Ovary (tissue), 9 donors: ENCODE results near the gene C1orf174. TPM values are rescaled to one million over a fixed set of nuclear protein-coding genes. Genes with fewer than 3 reads are reported as not detected.

ENCODE experiments used
- DNase-seq, 5 donors: peaks; one replicate each; pipeline ENCODE4 v3.0.0-alpha.2; 2019 to 2020
- H3K27ac ChIP-seq, 2 donors: fragments of 200-600 bp; one replicate each; pipeline versions ENCODE4 v1.5.1 to v1.8.0; 2019 to 2022
- H3K27me3 ChIP-seq: fragments of 200-600 bp; one replicate; pipeline ENCODE4 v1.8.0; 2022
- H3K36me3 ChIP-seq: fragments of 200-600 bp; sonication (generic); one replicate; pipeline ENCODE4 v1.5.1; 2019
- H3K4me1 ChIP-seq: one replicate; pipeline ENCODE4 v1.8.1; 2013; ENCODE audit warnings: mild to moderate bottlenecking, moderate library complexity; ENCODE audit not compliant: insufficient read depth
- H3K4me3 ChIP-seq: fragments of 200-600 bp; sonication (generic); one replicate; pipeline ENCODE4 v1.5.1; 2017
- H3K9me3 ChIP-seq, 2 donors: fragments of 200-600 bp in 1 of 2; sonication (generic) in 1 of 2; one replicate each; pipeline versions ENCODE4 v1.5.1 to v1.8.1; 2013 to 2019; ENCODE audit warnings: mild to moderate bottlenecking in 1 of 2, moderate library complexity in 1 of 2
- EP300 ChIP-seq: sonication (generic); formaldehyde crosslinking; IDR thresholded peaks from one replicate; pipeline ENCODE4 v1.6.1; 2017; ENCODE audit warnings: antibody characterized with exemption
- POLR2A ChIP-seq: fragments of 450-650 bp; IDR thresholded peaks from one replicate; pipeline ENCODE4 v1.6.1; 2017; ENCODE audit warnings: antibody characterized with exemption, mild to moderate bottlenecking, moderate library complexity
- WGBS, 3 donors: extraction: QIAGEN DNeasy Blood & Tissue Kit in 1 of 3; methylation state at CpG; one replicate each; pipeline versions ENCODE4 v1.1.5 to v1.1.7; 2013 to 2017; 5-methylcytosine and 5-hydroxymethylcytosine counted together
- intact Hi-C, 4 donors: fragments of 100-400 bp; cut with DNase I; formaldehyde crosslinking; loops; one replicate each; pipeline versions ENCODE4 v1.11.0 to v1.15.1; 2022 to 2023
- polyA plus RNA-seq, 2 donors: library from polyadenylated mRNA; stranded (reverse); fragments of 200-250 nt in 1 of 2; fragments of 350-450 nt in 1 of 2; fragmentation: Illumina TruSeq in 1 of 2; extraction: RNeasy Lipid Tissue Mini Kit (QIAGEN cat#74804) in 1 of 2; gene quantifications; one replicate each; pipeline ENCODE4 v1.2.3, GENCODE V29; 2013 to 2014
- total RNA-seq, 7 donors: library from RNA; depleted of rRNA in 2 of 7; stranded (reverse); fragments of >200 nt in 2 of 7; fragmentation: NEBNext Ultra II Directional in 3 of 7; extraction: Animal tissue kit (Norgen Biotek cat#: 25700) in 3 of 7; gene quantifications; one replicate each; pipeline versions ENCODE4 v1.1.0 to v1.2.4, GENCODE V29; 2016 to 2023
- TF ChIP-seq, protein P1 (sequence below), 3 donors: fragments of 450-650 bp in 2 of 3; fragments of 200-600 bp in 1 of 3; IDR thresholded peaks; one replicate each; pipeline versions ENCODE4 v1.5.1 to v1.8.0; 2016 to 2022; ENCODE audit warnings: antibody characterized with exemption in 3 of 3, mild to moderate bottlenecking in 1 of 3
- donor health status: DM: no; HTN: no; CAD: no; lungs with moderate emphysema.
- donor health status: DM: no; HTN: no; CAD: no.
- donor health status: Bipolar disorder and iron deficiency.
- donor health status: DM: yes; HTN: yes; CAD: no.
- donor health status: DM: no; HTN: no; CAD: no.
- donor health status: DM: yes; HTN: yes; CAD: no.

The C1orf174 gene
- total and polyA plus RNA-seq, 9 donors: 12.9 to 23.9 (median 18.2) TPM

DNA sequence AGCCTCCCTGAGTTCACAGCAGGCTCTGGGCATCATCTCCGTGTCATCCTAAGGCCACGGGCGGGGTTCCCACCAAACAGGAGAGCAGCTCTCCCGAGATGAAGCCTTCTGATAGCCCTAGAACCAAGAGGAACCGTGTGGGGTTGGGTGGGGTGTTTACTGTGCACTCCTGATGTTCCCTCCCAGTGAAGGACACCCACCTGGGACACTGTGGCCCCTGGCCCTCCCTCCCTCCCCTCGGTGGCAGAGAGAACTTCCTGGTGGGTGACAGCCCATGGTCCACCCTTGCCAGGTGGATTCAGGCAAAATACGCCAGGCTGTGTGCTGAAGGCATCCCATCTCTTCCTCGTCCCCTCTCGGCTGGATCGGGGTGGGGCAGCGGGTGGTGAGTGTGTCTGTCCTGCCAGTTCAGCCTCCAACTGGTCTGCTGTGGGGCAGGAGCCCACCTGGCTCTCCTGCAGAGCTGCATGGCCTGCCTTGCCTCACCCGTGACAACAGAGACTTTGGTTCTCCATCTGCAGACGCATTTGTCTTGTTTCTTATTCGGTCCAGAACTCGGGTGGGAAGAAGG, 15.6 kb upstream of the C1orf174 start:
- H3K4me3 ChIP-seq: no peak overlapping the region
- H3K9me3 ChIP-seq: no peaks in the 10 kb centered on the region
- no peaks in the 10 kb centered on the region for H3K4me1 ChIP-seq
- WGBS, 3 donors: 79 to 90% (median 82%) methylated on average over 15 of the region's 15 CpGs
- H3K27ac ChIP-seq: no peak overlapping the region
- H3K27me3 ChIP-seq: no peaks in the 10 kb centered on the region
- no peaks in the 10 kb centered on the region for H3K36me3 ChIP-seq
- intact Hi-C loops: no loop called here
- DNase-seq: no peak
- TF ChIP-seq, protein P1, sequence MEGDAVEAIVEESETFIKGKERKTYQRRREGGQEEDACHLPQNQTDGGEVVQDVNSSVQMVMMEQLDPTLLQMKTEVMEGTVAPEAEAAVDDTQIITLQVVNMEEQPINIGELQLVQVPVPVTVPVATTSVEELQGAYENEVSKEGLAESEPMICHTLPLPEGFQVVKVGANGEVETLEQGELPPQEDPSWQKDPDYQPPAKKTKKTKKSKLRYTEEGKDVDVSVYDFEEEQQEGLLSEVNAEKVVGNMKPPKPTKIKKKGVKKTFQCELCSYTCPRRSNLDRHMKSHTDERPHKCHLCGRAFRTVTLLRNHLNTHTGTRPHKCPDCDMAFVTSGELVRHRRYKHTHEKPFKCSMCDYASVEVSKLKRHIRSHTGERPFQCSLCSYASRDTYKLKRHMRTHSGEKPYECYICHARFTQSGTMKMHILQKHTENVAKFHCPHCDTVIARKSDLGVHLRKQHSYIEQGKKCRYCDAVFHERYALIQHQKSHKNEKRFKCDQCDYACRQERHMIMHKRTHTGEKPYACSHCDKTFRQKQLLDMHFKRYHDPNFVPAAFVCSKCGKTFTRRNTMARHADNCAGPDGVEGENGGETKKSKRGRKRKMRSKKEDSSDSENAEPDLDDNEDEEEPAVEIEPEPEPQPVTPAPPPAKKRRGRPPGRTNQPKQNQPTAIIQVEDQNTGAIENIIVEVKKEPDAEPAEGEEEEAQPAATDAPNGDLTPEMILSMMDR (IDR thresholded peaks at IDR 0.05): no peak
- no peak for TF ChIP-seq POLR2A

GRCh38 chr1:3914911-3915310, 14.8 kb upstream of the C1orf174 start:
- Histone ChIP-seq H3K27ac (no peak overlapping the region), H3K9me3 (no peaks in the 10 kb centered on the region), H3K27me3 (no peaks in the 10 kb centered on the region), H3K4me3 (no peak overlapping the region), H3K36me3 (no peaks in the 10 kb centered on the region), H3K4me1 (no peaks in the 10 kb centered on the region)
- no peak for DNase-seq
- intact Hi-C loops: no loop called here
- WGBS, 3 donors: 87 to 89% (median 88%) methylated on average over 14 of the region's 14 CpGs
- TF ChIP-seq EP300 (no peak), POLR2A (no peak)
- TF ChIP-seq, protein P1 (IDR thresholded peaks at IDR 0.05): no peak

DNA sequence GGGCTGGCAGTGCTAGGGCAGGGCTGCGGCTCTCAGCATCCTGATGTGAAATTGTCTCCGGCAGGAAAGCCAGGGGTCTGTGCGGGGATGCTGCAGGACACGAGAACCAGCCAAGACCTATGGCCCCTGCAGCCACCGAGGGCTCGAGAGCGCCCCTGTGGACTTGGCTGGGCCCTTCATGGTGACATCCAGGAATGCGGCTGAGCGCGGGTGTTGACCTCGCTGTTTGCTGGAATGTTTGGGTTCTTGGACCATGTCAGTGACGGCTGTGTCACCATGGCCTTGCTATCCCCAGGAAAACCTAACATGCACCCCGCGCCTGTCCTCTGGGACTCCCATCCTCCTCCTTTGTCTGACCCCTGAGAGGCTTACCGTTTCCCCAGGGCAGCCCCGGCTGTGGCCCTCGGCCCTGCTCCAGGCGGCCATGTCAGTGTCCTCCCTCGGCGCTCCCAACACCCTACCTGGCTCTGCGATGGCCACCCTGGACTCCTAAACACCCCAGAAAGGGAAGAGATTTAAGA, 14.3 kb upstream of the C1orf174 start:
- no peak for DNase-seq
- 89 to 93% (median 90%) methylated on average over 21 of the region's 21 CpGs for WGBS, 3 donors
- TF ChIP-seq, protein P1 (IDR thresholded peaks at IDR 0.05): no peak
- no peak for TF ChIP-seq POLR2A
- H3K4me1 ChIP-seq: no peaks in the 10 kb centered on the region
- no peaks in the 10 kb centered on the region for H3K36me3 ChIP-seq
- no peaks in the 10 kb centered on the region for H3K27me3 ChIP-seq
- H3K4me3 ChIP-seq: no peak overlapping the region
- no peaks in the 10 kb centered on the region for H3K9me3 ChIP-seq
- intact Hi-C loops: no loop called here
- H3K27ac ChIP-seq: no peak overlapping the region

DNA sequence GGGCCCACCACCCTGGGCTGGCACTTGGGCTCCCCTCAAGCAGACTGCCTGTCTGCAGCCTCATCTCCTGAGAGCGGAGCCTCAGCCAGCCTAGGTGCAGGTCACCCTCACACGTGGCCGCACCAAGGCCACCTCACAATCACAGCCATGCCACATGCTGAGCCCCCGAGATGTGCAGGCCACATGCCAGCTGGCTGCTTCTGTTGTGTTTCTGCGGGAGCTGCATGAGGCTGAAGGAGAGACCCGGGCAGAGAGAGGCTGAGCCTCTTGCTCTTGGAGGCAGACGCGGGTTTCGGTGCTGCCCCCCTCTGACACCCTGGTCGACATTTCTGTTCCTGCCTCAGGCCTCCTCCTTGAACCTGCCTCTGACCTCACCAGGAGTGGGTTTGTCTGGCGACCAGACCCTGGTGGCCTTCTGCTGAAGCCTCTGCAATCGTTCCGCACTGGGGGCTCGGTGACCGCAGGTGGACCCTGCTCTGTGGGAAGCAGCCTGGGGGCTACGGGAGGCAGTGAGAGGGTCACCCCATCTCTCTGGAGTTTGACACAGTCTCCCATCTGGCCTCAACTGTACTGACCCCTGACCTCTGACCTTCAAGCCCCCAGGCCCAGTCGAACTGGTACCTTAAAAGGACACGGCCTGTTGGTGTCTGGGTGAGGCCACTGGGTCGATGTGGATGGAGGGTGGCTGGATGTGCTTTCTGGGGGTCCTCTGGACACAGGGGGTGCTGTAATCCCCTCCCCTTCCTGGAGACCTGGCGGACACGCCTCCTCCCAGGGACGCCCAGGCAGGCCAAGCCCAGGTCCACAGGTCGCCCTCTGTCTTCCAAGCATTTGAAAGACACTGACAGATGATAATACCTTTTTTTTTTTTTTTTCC, 13.0 kb upstream of the C1orf174 start:
- Histone ChIP-seq H3K4me1 (no peaks in the 10 kb centered on the region), H3K27me3 (no peaks in the 10 kb centered on the region), H3K27ac (no peak overlapping the region), H3K9me3 (no peaks in the 10 kb centered on the region), H3K36me3 (no peaks in the 10 kb centered on the region), H3K4me3 (no peak overlapping the region)
- no peak for TF ChIP-seq POLR2A
- TF ChIP-seq EP300: no peak
- TF ChIP-seq, protein P1 (IDR thresholded peaks at IDR 0.05): no peak
- intact Hi-C loops: no loop called here
- WGBS, 3 donors: 88 to 93% (median 92%) methylated on average over 22 to 23 of the region's 23 CpGs
- DNase-seq: no peak
